ENCODE data around the gene SCAMP5.
A peak's percentile ranks its signal among the peaks of the same experiment; 100 is the strongest.

SCAMP5 gene

GRCh38 chr15:74978077-74978476, 17.3 kb upstream of the SCAMP5 start:
- no peaks in the 10 kb centered on the region for H3K27me3 ChIP-seq (ENCODE audit: low read depth, low read length)
- no peaks in the 10 kb centered on the region for H3K4me1 ChIP-seq (ENCODE audit: control insufficient read depth in 1 of 2, insufficient read depth in 2 of 2, low read length in 2 of 2)
- no peaks in the 10 kb centered on the region for H3K9me3 ChIP-seq (ENCODE audit: control insufficient read depth in 1 of 2, low read length in 2 of 2)
- no peak overlapping the region for H3K27ac ChIP-seq (ENCODE audit: low read length)
- no peaks in the 10 kb centered on the region for H3K36me3 ChIP-seq (ENCODE audit: control insufficient read depth in 1 of 2, insufficient read depth in 2 of 2, low read length in 2 of 2)
- no peak overlapping the region for H3K4me3 ChIP-seq (ENCODE audit: low read depth in 1 of 2, low read length in 2 of 2)

- Histone ChIP-seq H3K27me3 (ENCODE audit: low read depth, low read length) (no peaks in the 10 kb centered on the region), H3K36me3 (ENCODE audit: control insufficient read depth in 1 of 2, insufficient read depth in 2 of 2, low read length in 2 of 2) (no peaks in the 10 kb centered on the region), H3K27ac (ENCODE audit: low read length) (no peak overlapping the region), H3K4me3 (ENCODE audit: low read depth in 1 of 2, low read length in 2 of 2) (no peak overlapping the region), H3K4me1 (ENCODE audit: control insufficient read depth in 1 of 2, insufficient read depth in 2 of 2, low read length in 2 of 2) (no peaks in the 10 kb centered on the region), H3K9me3 (ENCODE audit: control insufficient read depth in 1 of 2, low read length in 2 of 2) (no peaks in the 10 kb centered on the region)
These were observed 16.9 kb upstream of the SCAMP5 start for GRCh38 chr15:74978503-74978902.

- H3K36me3 ChIP-seq (ENCODE audit: control insufficient read depth in 1 of 2, insufficient read depth in 2 of 2, low read length in 2 of 2): no peaks in the 10 kb centered on the region
- no peaks in the 10 kb centered on the region for H3K27me3 ChIP-seq (ENCODE audit: low read depth, low read length)
- no peaks in the 10 kb centered on the region for H3K9me3 ChIP-seq (ENCODE audit: control insufficient read depth in 1 of 2, low read length in 2 of 2)
- no peak overlapping the region for H3K4me3 ChIP-seq (ENCODE audit: low read depth in 1 of 2, low read length in 2 of 2)
- no peak overlapping the region for H3K27ac ChIP-seq (ENCODE audit: low read length)
- no peaks in the 10 kb centered on the region for H3K4me1 ChIP-seq (ENCODE audit: control insufficient read depth in 1 of 2, insufficient read depth in 2 of 2, low read length in 2 of 2)
These were observed 13.2 kb upstream of the SCAMP5 start for GRCh38 chr15:74982183-74982582.

GRCh38 chr15:74983725-74984231, 11.6 kb upstream of the SCAMP5 start:
- Histone ChIP-seq H3K9me3 (ENCODE audit: control insufficient read depth in 1 of 2, low read length in 2 of 2) (no peaks in the 10 kb centered on the region), H3K36me3 (ENCODE audit: control insufficient read depth in 1 of 2, insufficient read depth in 2 of 2, low read length in 2 of 2) (no peaks in the 10 kb centered on the region), H3K27ac (ENCODE audit: low read length) (no peak overlapping the region), H3K27me3 (ENCODE audit: low read depth, low read length) (no peaks in the 10 kb centered on the region), H3K4me1 (ENCODE audit: control insufficient read depth in 1 of 2, insufficient read depth in 2 of 2, low read length in 2 of 2) (no peaks in the 10 kb centered on the region), H3K4me3 (ENCODE audit: low read depth in 1 of 2, low read length in 2 of 2) (no peak overlapping the region)

GRCh38 chr15:74988007-74988800, 7.2 kb upstream of the SCAMP5 start:
- Histone ChIP-seq H3K27me3 (ENCODE audit: low read depth, low read length) (no peaks in the 10 kb centered on the region), H3K36me3 (ENCODE audit: control insufficient read depth in 1 of 2, insufficient read depth in 2 of 2, low read length in 2 of 2) (no peaks in the 10 kb centered on the region), H3K9me3 (ENCODE audit: control insufficient read depth in 1 of 2, low read length in 2 of 2) (no peaks in the 10 kb centered on the region), H3K4me1 (ENCODE audit: control insufficient read depth in 1 of 2, insufficient read depth in 2 of 2, low read length in 2 of 2) (no peaks in the 10 kb centered on the region), H3K27ac (ENCODE audit: low read length) (no peak overlapping the region), H3K4me3 (ENCODE audit: low read depth in 1 of 2, low read length in 2 of 2) (no peak overlapping the region)

DNA sequence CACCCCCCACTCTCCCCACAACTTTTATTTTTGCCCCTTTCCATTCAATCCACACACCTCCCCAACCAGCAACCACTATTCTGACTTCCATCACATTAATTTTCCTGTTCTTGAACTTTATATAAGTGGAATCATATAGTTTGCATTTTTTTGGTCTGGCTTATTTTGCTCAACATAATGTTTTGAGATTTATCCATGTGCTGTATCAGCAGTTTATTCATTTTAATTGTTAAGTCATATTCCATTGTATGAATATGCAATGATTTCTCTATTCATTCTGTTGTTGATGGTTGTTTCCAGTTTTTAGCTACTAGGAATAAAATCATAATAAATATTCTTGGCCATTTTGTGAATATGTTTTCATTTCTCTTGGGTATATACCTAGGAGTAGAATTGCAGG, 5.8 kb upstream of the SCAMP5 start:
- H3K36me3 ChIP-seq (ENCODE audit: control insufficient read depth in 1 of 2, insufficient read depth in 2 of 2, low read length in 2 of 2): no peaks in the 10 kb centered on the region
- no peaks in the 10 kb centered on the region for H3K27me3 ChIP-seq (ENCODE audit: low read depth, low read length)
- H3K27ac ChIP-seq (ENCODE audit: low read length): no peak overlapping the region
- H3K4me3 ChIP-seq (ENCODE audit: low read depth in 1 of 2, low read length in 2 of 2): no peak overlapping the region
- no peaks in the 10 kb centered on the region for H3K9me3 ChIP-seq (ENCODE audit: control insufficient read depth in 1 of 2, low read length in 2 of 2)
- no peaks in the 10 kb centered on the region for H3K4me1 ChIP-seq (ENCODE audit: control insufficient read depth in 1 of 2, insufficient read depth in 2 of 2, low read length in 2 of 2)

GRCh38 chr15:74992619-74993018, 2.7 kb upstream of the SCAMP5 start:
- Histone ChIP-seq H3K27ac (ENCODE audit: low read length) (no peak overlapping the region), H3K36me3 (ENCODE audit: control insufficient read depth in 1 of 2, insufficient read depth in 2 of 2, low read length in 2 of 2) (no peaks in the 10 kb centered on the region)

GRCh38 chr15:74994236-74994635, 1.1 kb upstream of the SCAMP5 start:
- no peaks in the 10 kb centered on the region for H3K36me3 ChIP-seq (ENCODE audit: control insufficient read depth in 1 of 2, insufficient read depth in 2 of 2, low read length in 2 of 2)
- no peak overlapping the region for H3K27ac ChIP-seq (ENCODE audit: low read length)
- H3K9me3 ChIP-seq (ENCODE audit: control insufficient read depth in 1 of 2, low read length in 2 of 2): no peaks in the 10 kb centered on the region
- H3K4me1 ChIP-seq (ENCODE audit: control insufficient read depth in 1 of 2, insufficient read depth in 2 of 2, low read length in 2 of 2): peaks cover 0 to 8% of the 10 kb centered on the region in 2 donors
- H3K4me3 ChIP-seq (ENCODE audit: low read depth in 1 of 2, low read length in 2 of 2): no peak overlapping the region
- H3K27me3 ChIP-seq (ENCODE audit: low read depth, low read length): peaks cover 4% of the 10 kb centered on the region

More at GRCh38 chr15:74992619-74993018, 2.7 kb upstream of the SCAMP5 start:
- no peak overlapping the region for H3K4me3 ChIP-seq (ENCODE audit: low read depth in 1 of 2, low read length in 2 of 2)
- peaks cover 0 to 8% of the 10 kb centered on the region in 2 donors for H3K4me1 ChIP-seq (ENCODE audit: control insufficient read depth in 1 of 2, insufficient read depth in 2 of 2, low read length in 2 of 2)
- H3K9me3 ChIP-seq (ENCODE audit: control insufficient read depth in 1 of 2, low read length in 2 of 2): no peaks in the 10 kb centered on the region
- peaks cover 4% of the 10 kb centered on the region for H3K27me3 ChIP-seq (ENCODE audit: low read depth, low read length)

DNA sequence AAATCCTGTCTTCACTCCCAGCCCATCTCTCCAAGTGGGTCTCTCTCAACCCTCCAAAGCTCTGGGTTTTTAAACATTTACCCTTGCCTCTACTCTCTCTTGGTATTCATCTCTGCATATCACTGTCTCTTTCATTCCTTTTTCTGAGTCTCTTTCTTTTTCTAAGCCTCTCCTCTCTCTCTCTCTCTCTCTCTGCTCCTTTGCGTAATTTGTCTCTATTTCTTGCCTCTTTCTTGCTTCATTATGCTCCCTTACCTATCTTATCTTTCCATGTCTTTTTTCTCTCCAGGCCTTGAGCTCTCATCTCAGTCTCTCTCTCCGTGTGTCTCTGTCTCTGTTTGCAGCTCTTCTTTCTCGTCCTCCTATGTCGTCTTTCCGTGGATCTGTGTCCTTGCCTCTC, 678 bp upstream of the SCAMP5 start:
- Histone ChIP-seq H3K27me3 (ENCODE audit: low read depth, low read length) (peaks cover 4% of the 10 kb centered on the region), H3K36me3 (ENCODE audit: control insufficient read depth in 1 of 2, insufficient read depth in 2 of 2, low read length in 2 of 2) (no peaks in the 10 kb centered on the region), H3K27ac (ENCODE audit: low read length) (no peak overlapping the region), H3K9me3 (ENCODE audit: control insufficient read depth in 1 of 2, low read length in 2 of 2) (no peaks in the 10 kb centered on the region), H3K4me1 (ENCODE audit: control insufficient read depth in 1 of 2, insufficient read depth in 2 of 2, low read length in 2 of 2) (peaks cover 0 to 8% of the 10 kb centered on the region in 2 donors), H3K4me3 (ENCODE audit: low read depth in 1 of 2, low read length in 2 of 2) (peak overlapping the region; percentile 44 to 87)

- peaks cover 0 to 8% of the 10 kb centered on the region in 2 donors for H3K4me1 ChIP-seq (ENCODE audit: control insufficient read depth in 1 of 2, insufficient read depth in 2 of 2, low read length in 2 of 2)
- peak overlapping the region; percentile 63 to 87 for H3K4me3 ChIP-seq (ENCODE audit: low read depth in 1 of 2, low read length in 2 of 2)
- H3K27me3 ChIP-seq (ENCODE audit: low read depth, low read length): peaks cover 4% of the 10 kb centered on the region
- no peaks in the 10 kb centered on the region for H3K9me3 ChIP-seq (ENCODE audit: control insufficient read depth in 1 of 2, low read length in 2 of 2)
- no peaks in the 10 kb centered on the region for H3K36me3 ChIP-seq (ENCODE audit: control insufficient read depth in 1 of 2, insufficient read depth in 2 of 2, low read length in 2 of 2)
- H3K27ac ChIP-seq (ENCODE audit: low read length): no peak overlapping the region
These were observed 709 bp downstream of the SCAMP5 start for GRCh38 chr15:74995779-74996765.

GRCh38 chr15:74997141-74997540, 1.8 kb downstream of the SCAMP5 start:
- Histone ChIP-seq H3K9me3 (ENCODE audit: control insufficient read depth in 1 of 2, low read length in 2 of 2) (no peaks in the 10 kb centered on the region), H3K36me3 (ENCODE audit: control insufficient read depth in 1 of 2, insufficient read depth in 2 of 2, low read length in 2 of 2) (no peaks in the 10 kb centered on the region), H3K27me3 (ENCODE audit: low read depth, low read length) (peaks cover 4% of the 10 kb centered on the region), H3K4me1 (ENCODE audit: control insufficient read depth in 1 of 2, insufficient read depth in 2 of 2, low read length in 2 of 2) (peaks cover 0 to 8% of the 10 kb centered on the region in 2 donors), H3K4me3 (ENCODE audit: low read depth in 1 of 2, low read length in 2 of 2) (no peak overlapping the region), H3K27ac (ENCODE audit: low read length) (no peak overlapping the region)
